Pons (tissue), 1 donor: ENCODE data around the gene ARL8A.
"Not testable (repeated sequence)": the region's sequence is repeated elsewhere in the genome, so short reads cannot be mapped to it uniquely, and the experiment has no call there.

ENCODE experiments used
- DNase-seq: peaks from one replicate; pipeline ENCODE4 v3.0.0-alpha.2; 2016; ENCODE audit warnings: low spot score

Gene ARL8A

GRCh38 chr1:202144402-202145067 lies at the start of gene ARL8A:
Gene ARL8A (minus strand): TSS chr1:202144737. CDS start chr1:202144572, 165 bp downstream.
- DNase-seq: no peak

DNA sequence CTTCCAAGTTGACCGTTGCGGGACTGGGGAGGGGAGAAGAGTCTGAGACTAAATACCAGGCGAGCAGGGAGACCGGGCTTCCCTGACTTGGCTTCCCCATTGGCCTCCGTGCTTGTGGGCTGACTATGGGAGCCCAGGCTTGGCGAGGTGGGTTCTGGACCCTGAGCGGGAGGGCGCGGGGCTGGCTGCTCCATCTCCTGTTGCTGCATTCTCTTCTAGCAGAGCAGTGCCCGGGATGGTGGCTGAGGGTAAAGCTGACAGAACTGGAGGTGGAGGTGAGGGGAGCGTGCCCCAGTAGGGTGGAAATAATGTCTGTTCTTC lies 49.8 kb upstream of the ARL8A start:
- DNase-seq: no peak

- no peak for DNase-seq
Measured at GRCh38 chr1:202193614-202194327, 49.2 kb upstream of the ARL8A start, which contains the start of gene LGR6. Gene LGR6 (plus strand): TSS chr1:202193799. CDS start chr1:202193990, 191 bp downstream.

GRCh38 chr1:202192770-202193613 lies 48.5 kb upstream of the ARL8A start:
- DNase-seq: peak; percentile 23

DNA sequence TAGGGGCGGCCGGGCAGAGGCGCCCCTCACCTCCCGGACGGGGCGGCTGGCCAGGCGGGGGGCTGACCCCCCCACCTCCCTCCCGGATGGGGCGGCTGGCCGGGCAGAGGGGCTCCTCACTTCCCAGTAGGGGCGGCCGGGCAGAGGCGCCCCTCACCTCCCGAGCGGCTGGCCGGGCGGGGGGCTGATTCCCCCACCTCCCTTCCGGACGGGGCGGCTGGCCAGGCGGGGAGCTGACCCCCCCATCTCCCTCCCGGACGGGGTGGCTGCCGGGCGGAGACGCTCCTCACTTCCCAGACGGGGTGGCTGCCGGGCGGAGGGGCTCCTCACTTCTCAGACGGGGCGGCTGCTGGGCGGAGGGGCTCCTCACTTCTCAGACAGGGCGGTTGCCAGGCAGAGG lies 46.9 kb upstream of the ARL8A start:
- not testable (repeated sequence) for DNase-seq

- DNase-seq: no peak
Measured at GRCh38 chr1:202189918-202190715, 45.6 kb upstream of the ARL8A start.

DNA sequence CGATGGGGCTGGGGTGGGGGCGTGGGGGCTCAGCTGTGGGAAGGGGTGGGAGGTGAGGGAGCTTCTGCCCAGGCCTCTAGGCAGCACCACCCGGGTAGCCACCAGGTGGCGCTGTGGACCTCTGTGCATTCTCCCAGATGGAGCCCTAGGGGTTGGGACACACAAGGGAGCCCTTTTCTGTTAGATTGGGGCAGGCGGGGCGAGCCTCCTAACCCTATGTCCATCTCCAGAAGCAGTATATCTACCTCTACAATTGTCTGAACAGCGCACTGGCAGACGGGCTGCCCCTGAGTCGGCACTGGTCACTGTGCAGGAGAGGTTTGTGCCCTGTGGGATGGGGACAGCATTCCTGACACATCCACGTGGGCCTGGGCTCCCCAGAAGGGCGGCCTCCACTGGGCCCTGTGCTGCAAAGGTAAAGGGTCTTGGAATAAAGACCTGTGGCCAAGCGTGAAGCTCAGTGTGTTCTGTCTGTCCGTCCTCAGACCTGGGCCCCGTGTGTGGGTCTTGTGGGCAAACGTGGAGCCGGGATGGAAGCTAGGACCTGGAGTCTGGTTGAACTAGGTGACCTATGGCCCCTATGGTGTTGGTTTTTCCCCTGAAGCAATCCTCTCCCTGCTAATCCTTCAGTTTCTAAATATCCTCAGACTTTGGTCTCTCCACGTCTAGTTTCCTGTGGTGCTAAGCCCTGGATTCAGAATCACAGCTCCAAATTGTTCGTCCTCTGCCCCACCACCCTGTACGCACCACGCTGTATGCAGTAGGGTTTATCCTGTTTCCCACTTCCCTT lies 44.7 kb upstream of the ARL8A start:
- DNase-seq: peak; percentile 24

DNA sequence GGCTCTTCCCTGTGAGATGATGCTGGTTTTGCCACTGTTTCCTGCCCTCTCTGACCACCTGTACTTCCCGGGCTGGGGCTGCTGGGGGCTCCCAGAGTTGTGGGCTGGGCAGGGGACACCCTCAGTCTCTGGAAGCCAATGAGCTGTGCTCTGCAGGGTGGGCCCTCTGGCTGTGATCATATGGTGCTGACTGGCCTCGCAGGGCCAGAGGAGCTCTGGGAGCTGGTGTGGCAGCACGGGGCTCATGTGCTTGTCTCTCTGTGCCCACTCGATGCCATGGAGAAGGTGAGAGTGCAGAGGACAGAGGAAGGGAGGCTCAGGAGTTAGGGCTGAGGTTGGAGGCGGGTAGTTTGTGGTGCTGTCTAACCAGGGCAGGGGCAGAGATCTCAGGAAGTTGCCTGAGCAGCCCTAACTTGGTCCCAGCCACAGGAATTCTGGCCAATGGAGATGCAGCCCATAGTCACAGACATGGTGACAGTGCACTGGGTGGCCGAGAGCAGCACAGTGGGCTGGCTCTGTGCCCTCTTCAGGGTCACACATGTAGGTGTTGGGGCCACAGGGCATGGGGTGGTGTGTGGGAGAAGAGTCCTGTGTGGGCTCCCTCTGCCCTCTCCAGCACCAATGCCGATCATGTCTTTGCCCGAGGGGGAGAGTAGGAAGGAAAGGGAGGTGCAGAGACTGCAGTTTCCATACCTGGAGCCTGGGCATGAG lies 43.3 kb upstream of the ARL8A start:
- no peak for DNase-seq

DNA sequence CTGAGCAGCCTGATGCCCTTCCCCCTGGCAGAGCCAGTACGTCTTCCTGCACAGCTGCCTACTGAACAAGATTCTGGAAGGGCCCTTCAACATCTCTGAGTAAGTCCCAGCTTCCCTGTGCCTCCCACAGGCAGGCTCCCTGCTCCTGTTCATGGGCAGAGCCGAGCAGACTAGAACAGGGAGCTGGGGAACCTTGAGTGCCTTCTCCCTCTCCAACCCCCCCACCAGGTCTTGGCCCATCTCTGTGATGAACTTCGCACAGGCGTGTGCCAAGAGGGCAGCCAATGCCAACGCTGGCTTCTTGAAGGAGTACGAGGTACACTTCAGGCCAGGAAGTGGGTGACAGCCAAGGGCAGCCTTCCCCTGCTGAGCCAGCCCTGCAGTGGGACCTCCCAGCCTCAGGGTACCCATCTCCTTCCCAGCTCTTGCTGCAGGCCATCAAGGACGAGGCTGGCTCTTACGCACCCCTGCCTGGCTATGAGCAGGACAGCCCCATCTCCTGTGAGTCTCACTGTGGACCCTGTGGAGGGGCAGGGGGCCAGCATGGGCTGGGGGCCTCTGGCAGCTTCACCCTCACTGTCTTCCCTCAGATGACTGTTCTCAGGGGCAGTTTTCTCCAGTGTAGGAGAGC lies 42.6 kb upstream of the ARL8A start:
- DNase-seq: no peak

DNA sequence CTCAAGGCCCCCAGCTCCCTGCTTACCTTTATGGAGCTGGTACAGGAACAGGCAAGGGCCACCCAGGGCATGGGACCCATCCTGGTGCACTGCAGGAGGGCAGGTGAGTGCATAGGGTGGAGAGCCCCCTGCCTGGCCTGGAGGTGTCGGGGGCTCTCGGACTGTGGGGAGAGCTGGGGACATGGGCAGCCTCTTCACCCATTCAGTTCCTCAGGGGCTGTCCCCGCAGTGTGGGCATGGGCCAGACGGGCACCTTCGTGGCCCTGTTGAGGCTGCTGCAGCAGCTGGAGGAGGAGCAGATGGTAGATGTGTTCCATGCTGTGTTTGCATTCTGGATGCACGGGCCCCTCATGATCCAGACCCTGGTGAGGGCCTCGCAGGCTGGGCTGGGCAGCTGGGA lies 41.8 kb upstream of the ARL8A start:
- no peak for DNase-seq

DNA sequence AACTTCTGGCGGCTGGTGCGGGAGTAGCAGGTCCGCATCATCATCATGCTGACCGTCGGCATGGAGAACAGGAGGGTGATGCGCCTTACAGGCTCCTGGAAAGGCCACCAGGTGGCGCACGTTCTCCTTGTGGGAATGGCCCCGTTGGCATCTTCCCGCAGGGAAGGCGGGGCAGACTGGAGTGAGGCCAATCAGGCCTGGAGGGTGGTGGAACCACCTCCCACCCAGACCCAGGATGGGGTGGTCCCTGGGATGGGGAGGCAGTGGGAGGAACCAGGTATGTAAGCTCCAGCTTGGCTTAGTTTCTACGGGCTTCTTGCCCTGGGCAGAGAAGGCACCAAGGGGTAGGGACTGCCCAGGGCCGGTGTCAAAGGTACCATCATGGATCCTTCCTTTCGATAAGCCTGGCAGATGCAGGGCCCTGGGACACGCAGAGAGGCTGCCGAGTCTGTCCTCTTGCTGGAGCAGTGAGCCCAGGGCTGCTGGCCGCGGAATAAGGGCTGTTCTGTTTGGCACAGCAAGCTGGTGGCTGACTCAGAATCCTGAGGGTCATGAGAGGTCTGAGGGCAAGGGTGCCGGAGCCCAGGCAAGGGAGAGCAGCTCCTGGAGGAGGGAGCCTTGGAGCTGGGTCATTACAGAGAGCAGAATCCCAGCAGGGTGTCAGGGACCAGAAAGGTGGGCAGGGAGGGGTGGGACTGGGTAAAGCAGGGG lies 40.4 kb upstream of the ARL8A start:
- DNase-seq: peak; percentile 78

DNA sequence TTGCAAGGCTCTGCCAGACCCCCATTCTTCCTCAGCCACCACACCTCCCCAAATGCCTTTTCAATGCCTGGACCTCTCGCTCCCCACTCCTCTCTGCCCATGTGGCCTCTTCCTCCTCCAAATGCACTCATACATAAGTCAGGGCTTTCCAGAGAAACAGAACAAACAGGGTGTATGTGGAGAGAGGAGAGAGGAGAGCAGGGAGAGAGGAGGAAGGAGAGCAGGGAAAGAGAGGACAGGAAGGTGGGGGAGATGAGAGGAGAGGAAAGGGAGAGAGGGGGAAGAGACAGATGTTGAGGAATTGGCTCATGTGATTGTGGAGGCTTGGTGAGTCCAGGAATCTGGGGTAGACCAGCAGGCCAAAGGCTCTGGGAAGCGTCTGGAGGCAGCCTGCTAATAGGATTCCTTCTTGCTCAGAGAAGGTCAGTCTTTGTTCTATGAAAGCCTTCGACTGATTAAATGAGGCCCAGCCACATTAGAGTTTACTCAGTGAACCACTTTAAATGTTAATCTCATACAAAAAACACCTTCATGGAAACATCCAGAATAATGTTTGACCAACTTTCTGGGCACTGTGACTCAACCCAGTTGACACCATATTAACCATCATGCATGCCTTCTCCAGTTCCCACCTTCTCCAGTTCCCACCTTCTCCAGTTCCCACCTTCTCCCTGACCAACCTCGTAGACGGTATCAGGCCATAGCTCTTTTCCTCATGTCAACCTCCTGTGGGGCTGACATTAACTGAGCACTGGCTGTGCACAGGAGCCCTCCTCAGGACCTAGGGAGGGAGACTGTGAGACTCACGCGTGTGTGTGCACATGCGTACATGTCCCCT lies 37.7 kb upstream of the ARL8A start:
- no peak for DNase-seq

- no peak for DNase-seq
Measured at GRCh38 chr1:202181586-202181985, 37.0 kb upstream of the ARL8A start.

GRCh38 chr1:202180751-202181139 lies 36.2 kb upstream of the ARL8A start:
- not testable (repeated sequence) for DNase-seq

DNA sequence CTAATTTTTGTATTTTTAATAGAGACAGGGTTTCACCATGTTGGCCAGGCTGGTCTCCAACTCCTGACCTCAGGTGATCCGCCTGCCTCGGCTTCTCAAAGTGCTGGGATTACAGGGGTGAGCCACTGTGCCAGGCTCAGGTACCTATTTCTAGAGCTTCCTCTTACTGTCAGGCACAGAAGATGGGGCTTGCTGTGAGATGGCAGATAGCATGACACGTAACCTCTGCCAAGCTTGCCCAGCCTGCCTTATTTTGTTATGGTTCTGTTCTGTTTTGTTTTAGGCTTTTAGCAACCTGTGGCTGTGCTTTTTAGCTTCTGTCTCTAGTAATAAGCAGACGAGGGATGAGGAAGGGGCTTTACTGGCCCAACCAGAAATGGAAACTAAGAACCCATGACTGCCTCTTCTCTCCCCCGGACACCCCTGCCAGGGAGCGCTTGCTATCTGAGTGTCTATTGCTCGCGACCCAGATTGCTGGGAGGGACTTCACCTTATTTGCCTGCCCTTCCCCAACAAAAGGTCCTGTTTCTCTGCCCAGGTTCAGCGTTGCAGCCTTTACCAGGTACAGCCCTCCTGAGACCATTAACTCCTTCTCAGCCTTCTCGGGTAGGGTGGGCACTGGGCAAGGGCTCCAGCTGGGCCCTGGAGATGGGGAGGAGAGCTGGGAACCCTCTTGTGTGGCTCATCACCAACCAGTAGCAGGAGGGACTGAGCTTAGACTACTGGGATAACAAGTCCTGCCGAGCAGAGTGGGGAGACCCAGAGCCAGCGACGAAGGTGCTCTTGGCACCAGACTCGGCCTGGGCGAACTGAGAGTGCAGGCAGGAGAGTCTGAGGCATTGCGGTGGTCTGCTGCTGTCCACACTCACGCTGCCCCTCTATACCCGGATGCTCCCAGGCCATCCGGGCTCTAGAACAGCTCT lies 35.6 kb upstream of the ARL8A start:
- DNase-seq: no peak

DNA sequence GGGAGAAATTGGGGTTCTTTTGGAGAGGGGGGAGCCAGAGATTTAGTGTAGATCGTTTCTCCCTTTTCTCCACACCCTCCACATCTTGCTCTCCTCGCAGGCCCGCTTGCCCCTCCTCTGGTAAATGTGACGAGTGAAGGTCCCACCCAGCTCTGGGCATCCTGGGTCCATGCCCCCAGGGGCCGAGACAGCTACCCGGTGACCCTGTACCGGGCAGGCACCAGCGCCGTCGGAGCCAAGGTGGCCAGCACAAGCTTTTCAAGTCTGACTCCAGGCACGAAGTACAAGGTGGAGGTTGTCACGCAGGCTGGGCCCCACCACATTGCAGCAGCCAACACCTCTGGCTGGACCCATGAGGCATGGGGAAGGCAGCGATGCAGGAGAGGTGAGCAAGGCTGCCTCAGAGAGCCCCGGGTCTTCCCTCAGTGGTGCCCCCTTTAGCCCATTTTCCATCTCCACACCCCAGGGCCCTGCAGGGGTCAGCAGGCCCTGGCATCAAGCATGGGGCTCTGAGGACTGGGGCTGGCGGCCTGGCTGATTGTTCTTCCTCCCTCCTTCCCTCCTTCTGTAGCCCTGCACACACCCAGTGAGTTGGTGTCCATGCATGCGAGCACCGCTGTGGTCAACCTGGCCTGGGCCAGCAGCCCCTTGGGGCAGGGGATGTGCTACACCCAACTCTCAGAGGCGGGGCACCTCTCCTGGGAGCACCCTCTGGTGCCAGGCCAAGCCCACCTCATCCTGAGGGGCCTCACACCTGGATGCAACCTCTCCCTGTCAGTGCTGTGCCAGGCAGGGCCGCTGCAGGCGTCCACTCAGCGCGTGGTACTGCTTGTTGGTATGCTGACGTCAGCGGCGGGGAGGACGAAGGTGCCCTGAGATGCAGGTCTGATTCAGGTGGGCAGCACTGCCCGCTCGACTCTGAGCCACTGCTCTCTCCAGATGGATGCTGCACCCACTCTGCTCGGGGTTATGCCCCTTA lies 32.7 kb upstream of the ARL8A start:
- no peak for DNase-seq
